ENCODE measurements around the gene RUFY4. TPM values are rescaled to one million over a fixed set of nuclear protein-coding genes. Genes with fewer than 3 reads are reported as not detected.

Gene RUFY4
- total RNA-seq, 1 experiment from 2014 or later = not detected

DNA sequence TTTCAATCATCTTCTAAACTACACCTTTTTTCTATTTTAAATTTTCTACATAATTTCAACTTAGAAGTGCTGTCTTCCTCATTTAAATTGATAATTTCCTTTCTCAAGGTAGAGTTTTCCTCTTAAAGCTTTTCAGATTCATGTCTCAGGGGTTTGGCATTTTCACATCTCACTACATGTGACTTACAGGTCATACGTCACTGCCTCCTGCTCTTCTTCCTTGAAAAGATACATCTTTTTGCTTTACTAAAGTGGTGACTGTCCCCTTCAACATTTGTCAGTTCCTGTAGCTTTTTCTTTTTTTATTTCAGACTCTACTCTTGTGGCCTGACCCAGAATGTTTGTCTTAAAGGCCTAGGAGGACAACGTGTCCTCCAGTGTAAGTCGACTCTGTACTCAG, 17.1 kb upstream of the RUFY4 start:
- H3K27me3 ChIP-seq (ENCODE audit: control insufficient read depth, insufficient read depth, low read length) = peaks cover 15% of the 10 kb centered on the region
- ATAC-seq (no peak), DNase-seq (ENCODE audit: low read depth, low spot score) (no peak)
- in situ Hi-C loops (cut with HindIII; ENCODE audit: low pct_unique_long_range_greater_than_20kb, low sequenced_read_pairs) (no loop called here), intact Hi-C loops (cut with micrococcal nuclease; ENCODE audit: unreplicated experiment) (no loop called here)
- no peak overlapping the region for H3K4me3 ChIP-seq (ENCODE audit: low read depth in 2 of 2, low read length in 2 of 2)
- CTCF ChIA-PET = no interaction called here
- POLR2A ChIA-PET = no interaction called here
- no peaks in the 10 kb centered on the region for H3K36me3 ChIP-seq (ENCODE audit: control insufficient read depth, insufficient read depth, low read length)
- no peaks in the 10 kb centered on the region for H3K4me1 ChIP-seq (ENCODE audit: control insufficient read depth, insufficient read depth, low read length)
- no peak overlapping the region for H3K27ac ChIP-seq (ENCODE audit: low read length)
- no peaks in the 10 kb centered on the region for H3K9me3 ChIP-seq (ENCODE audit: control insufficient read depth, insufficient read depth, low read depth, low read length)
- no TSS peak for BruUV-seq (replicated peaks)
- TF ChIP-seq, protein P1, sequence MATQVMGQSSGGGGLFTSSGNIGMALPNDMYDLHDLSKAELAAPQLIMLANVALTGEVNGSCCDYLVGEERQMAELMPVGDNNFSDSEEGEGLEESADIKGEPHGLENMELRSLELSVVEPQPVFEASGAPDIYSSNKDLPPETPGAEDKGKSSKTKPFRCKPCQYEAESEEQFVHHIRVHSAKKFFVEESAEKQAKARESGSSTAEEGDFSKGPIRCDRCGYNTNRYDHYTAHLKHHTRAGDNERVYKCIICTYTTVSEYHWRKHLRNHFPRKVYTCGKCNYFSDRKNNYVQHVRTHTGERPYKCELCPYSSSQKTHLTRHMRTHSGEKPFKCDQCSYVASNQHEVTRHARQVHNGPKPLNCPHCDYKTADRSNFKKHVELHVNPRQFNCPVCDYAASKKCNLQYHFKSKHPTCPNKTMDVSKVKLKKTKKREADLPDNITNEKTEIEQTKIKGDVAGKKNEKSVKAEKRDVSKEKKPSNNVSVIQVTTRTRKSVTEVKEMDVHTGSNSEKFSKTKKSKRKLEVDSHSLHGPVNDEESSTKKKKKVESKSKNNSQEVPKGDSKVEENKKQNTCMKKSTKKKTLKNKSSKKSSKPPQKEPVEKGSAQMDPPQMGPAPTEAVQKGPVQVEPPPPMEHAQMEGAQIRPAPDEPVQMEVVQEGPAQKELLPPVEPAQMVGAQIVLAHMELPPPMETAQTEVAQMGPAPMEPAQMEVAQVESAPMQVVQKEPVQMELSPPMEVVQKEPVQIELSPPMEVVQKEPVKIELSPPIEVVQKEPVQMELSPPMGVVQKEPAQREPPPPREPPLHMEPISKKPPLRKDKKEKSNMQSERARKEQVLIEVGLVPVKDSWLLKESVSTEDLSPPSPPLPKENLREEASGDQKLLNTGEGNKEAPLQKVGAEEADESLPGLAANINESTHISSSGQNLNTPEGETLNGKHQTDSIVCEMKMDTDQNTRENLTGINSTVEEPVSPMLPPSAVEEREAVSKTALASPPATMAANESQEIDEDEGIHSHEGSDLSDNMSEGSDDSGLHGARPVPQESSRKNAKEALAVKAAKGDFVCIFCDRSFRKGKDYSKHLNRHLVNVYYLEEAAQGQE (IDR thresholded peaks at IDR 0.05; ENCODE audit: insufficient read depth in 1 of 2, low read depth in 2 of 2, low read length in 1 of 2) = no peak
- no peak for TF ChIP-seq POLR2AphosphoS5 (IDR thresholded peaks at IDR 0.05; ENCODE audit: low read depth, low read length)
- TF ChIP-seq, protein P2, sequence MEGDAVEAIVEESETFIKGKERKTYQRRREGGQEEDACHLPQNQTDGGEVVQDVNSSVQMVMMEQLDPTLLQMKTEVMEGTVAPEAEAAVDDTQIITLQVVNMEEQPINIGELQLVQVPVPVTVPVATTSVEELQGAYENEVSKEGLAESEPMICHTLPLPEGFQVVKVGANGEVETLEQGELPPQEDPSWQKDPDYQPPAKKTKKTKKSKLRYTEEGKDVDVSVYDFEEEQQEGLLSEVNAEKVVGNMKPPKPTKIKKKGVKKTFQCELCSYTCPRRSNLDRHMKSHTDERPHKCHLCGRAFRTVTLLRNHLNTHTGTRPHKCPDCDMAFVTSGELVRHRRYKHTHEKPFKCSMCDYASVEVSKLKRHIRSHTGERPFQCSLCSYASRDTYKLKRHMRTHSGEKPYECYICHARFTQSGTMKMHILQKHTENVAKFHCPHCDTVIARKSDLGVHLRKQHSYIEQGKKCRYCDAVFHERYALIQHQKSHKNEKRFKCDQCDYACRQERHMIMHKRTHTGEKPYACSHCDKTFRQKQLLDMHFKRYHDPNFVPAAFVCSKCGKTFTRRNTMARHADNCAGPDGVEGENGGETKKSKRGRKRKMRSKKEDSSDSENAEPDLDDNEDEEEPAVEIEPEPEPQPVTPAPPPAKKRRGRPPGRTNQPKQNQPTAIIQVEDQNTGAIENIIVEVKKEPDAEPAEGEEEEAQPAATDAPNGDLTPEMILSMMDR (IDR thresholded peaks at IDR 0.05) = no peak

DNA sequence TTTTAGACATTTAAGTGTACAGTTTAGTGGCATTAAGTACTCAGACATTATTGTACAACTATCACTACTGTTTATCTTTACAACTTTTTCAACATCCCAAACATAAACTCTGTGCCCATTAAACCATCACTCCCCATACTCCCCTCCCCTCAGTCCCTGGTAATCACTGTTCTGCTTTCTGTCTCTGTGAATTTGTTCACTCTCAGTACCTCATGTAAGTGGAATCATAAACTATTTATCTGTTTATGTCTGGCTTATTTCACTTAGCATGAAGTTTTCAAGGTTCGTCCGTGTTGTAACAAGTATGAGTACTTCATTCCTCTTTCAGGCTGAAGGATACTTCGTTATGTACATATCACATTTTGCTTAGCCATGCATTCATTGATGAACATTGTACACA, 9.8 kb upstream of the RUFY4 start:
- peaks cover 2% of the 10 kb centered on the region; the same call in 1 of the 2 replicates for H3K27me3 ChIP-seq (ENCODE audit: control insufficient read depth, insufficient read depth, low read length)
- in situ Hi-C loops (cut with HindIII; ENCODE audit: low pct_unique_long_range_greater_than_20kb, low sequenced_read_pairs) (no loop called here), intact Hi-C loops (cut with micrococcal nuclease; ENCODE audit: unreplicated experiment) (no loop called here)
- H3K27ac ChIP-seq (ENCODE audit: low read length) = no peak overlapping the region
- ChIA-PET POLR2A (no interaction called here), CTCF (no interaction called here)
- no peak overlapping the region for H3K4me3 ChIP-seq (ENCODE audit: low read depth in 2 of 2, low read length in 2 of 2)
- TF ChIP-seq, protein P2 (IDR thresholded peaks at IDR 0.05) = no peak
- TF ChIP-seq TCF7L2 (IDR thresholded peaks at IDR 0.05; ENCODE audit: low read depth, low read length) (no peak), POLR2AphosphoS5 (IDR thresholded peaks at IDR 0.05; ENCODE audit: low read depth, low read length) (no peak), SIN3A (IDR thresholded peaks at IDR 0.05; ENCODE audit: borderline replicate concordance, insufficient read depth, low read depth, low read length) (no peak)
- TF ChIP-seq, protein P1 (IDR thresholded peaks at IDR 0.05; ENCODE audit: insufficient read depth in 1 of 2, low read depth in 2 of 2, low read length in 1 of 2) = no peak
- BruUV-seq (replicated peaks) = no TSS peak
- DNase-seq (ENCODE audit: low read depth, low spot score) = no peak
- no peak for ATAC-seq
- H3K36me3 ChIP-seq (ENCODE audit: control insufficient read depth, insufficient read depth, low read length) = no peaks in the 10 kb centered on the region
- H3K9me3 ChIP-seq (ENCODE audit: control insufficient read depth, insufficient read depth, low read depth, low read length) = no peaks in the 10 kb centered on the region
- H3K4me1 ChIP-seq (ENCODE audit: control insufficient read depth, insufficient read depth, low read length) = no peaks in the 10 kb centered on the region

Measured in Panc1 (cell line).